Heart left ventricle (tissue), 16 donors: Measurements from ENCODE around the gene ACSF3. TPM values are rescaled to one million over a fixed set of nuclear protein-coding genes. Genes with fewer than 3 reads are reported as not detected.

Experiments used
- ATAC-seq, 4 donors: fragments of 200-7000 bp; cut with Tn5 transposase; one replicate each; pipeline ENCODE4 v1.9.1; 2020 to 2022; ENCODE audit warnings: moderate library complexity in 4 of 4, mild to moderate bottlenecking in 3 of 4, moderate number of reproducible peaks in 1 of 4
- DNase-seq, 5 donors: peaks; one replicate each; pipeline ENCODE4 v3.0.0-alpha.2; 2020
- H3K27ac ChIP-seq, 12 donors: fragments of 200-600 bp; sonication (generic) in 4 of 12; one replicate each; pipeline versions ENCODE4 v1.5.0 to v1.8.0; 2016 to 2022; ENCODE audit warnings: mild to moderate bottlenecking in 2 of 12
- H3K27me3 ChIP-seq, 9 donors: fragments of 200-600 bp; sonication (generic) in 2 of 9; one replicate each; pipeline versions ENCODE4 v1.5.1 to v1.8.0; 2016 to 2022; ENCODE audit warnings: mild to moderate bottlenecking in 3 of 9
- H3K36me3 ChIP-seq, 9 donors: fragments of 200-600 bp; sonication (generic) in 2 of 9; one replicate each; pipeline versions ENCODE4 v1.5.0 to v1.8.0; 2018 to 2022; ENCODE audit warnings: mild to moderate bottlenecking in 2 of 9
- H3K4me1 ChIP-seq, 12 donors: fragments of 200-600 bp; sonication (generic) in 4 of 12; one replicate each; pipeline versions ENCODE4 v1.5.0 to v1.8.0; 2016 to 2022; ENCODE audit warnings: mild to moderate bottlenecking in 3 of 12
- H3K4me3 ChIP-seq, 12 donors: fragments of 200-600 bp; sonication (generic) in 4 of 12; one replicate each; pipeline versions ENCODE4 v1.5.0 to v1.8.0; 2017 to 2022; ENCODE audit warnings: mild to moderate bottlenecking in 9 of 12, moderate library complexity in 4 of 12
- H3K9me3 ChIP-seq, 12 donors: fragments of 200-600 bp; sonication (generic) in 4 of 12; one replicate each; pipeline versions ENCODE4 v1.5.0 to v1.8.0; 2016 to 2022; ENCODE audit warnings: mild to moderate bottlenecking in 1 of 12
- CTCF ChIP-seq, 12 donors: fragments of 200-600 bp; sonication (generic) in 4 of 12; IDR thresholded peaks; one replicate each; pipeline versions ENCODE4 v1.5.0 to v1.8.0; 2018 to 2022; ENCODE audit warnings: antibody characterized with exemption in 12 of 12, mild to moderate bottlenecking in 5 of 12
- POLR2A ChIP-seq, 2 donors: fragments of 450-650 bp; IDR thresholded peaks; one replicate each; pipeline ENCODE4 v1.6.1; 2017; ENCODE audit warnings: antibody characterized with exemption in 2 of 2, mild to moderate bottlenecking in 2 of 2, moderate library complexity in 2 of 2
- whole genome bisulfite sequencing, 4 donors: extraction: QIAGEN DNeasy Blood & Tissue Kit in 2 of 4; methylation state at CpG; one replicate each; pipeline versions ENCODE4 v1.1.5 to v1.1.7; 2013 to 2018; 5-methylcytosine and 5-hydroxymethylcytosine counted together
- intact Hi-C, 10 donors: fragments of 100-400 bp; cut with DNase I; formaldehyde crosslinking; loops; one replicate each; pipeline versions ENCODE4 v1.11.1 to v1.14.2; 2022
- polyA plus RNA-seq, 2 donors: library from polyadenylated mRNA; stranded (reverse); fragments of 200-250 nt; gene quantifications; one replicate each; pipeline ENCODE4 v1.2.3, GENCODE V29; 2013
- total RNA-seq, 9 donors: library from RNA; depleted of rRNA in 2 of 9; stranded (reverse); fragments of >200 nt in 2 of 9; fragmentation: NEBNext Ultra II Directional in 3 of 9; extraction: Animal tissue kit (Norgen Biotek cat#: 25700) in 3 of 9; gene quantifications; one replicate each; pipeline versions ENCODE4 v1.1.0 to v1.2.4, GENCODE V29; 2016 to 2023
- donor health status: ischemic (EF 13 %, LVEDD 7.1; RV severe dilation, severe dysfunction).
- donor health status: healthy with polysubstance abuse.
- donor health status: DM: no; HTN: yes; CAD: no.
- donor health status: DM: no; HTN: no; CAD: no.
- donor health status: ischemic (EF 25% LVEDD 6.9; RV normal size, moderate dysfunction).
- donor health status: ischemic (EF 25% LVEDD 5.7; RV mildly dilated, moderate dysfunction).
- donor health status: healthy.
- donor health status: DM: yes; HTN: yes; CAD: no.
- donor health status: ischemic (EF 35%, LVEDD 5.7; RV mildly dilated, moderate dysfunction).
- donor health status: nonischemic (EF 11% LVEDD 7.7; RV severe dilation, severe dysfunction).
- donor health status: DM: yes; HTN: yes; CAD: no.
- donor health status: PGD.
- donor health status: ischemic (EF 29% LVEDD 5.4; RV normal size, mild dysfunction).
- donor health status: nonischemic (EF 23%, LVEDD 6.1; RV moderate dilation, normal function).

The ACSF3 gene
- total and polyA plus RNA-seq, 11 donors = 10.3 to 26.3 (median 19.3) TPM

GRCh38 chr16:89056592-89056991 lies 37.1 kb upstream of the ACSF3 start:
- Histone ChIP-seq H3K27me3 (peaks cover 0 to 48% (median 7%) of the 10 kb centered on the region in 9 donors), H3K27ac (no peak overlapping the region), H3K4me1 (no peaks in the 10 kb centered on the region), H3K9me3 (no peaks in the 10 kb centered on the region), H3K4me3 (no peak overlapping the region), H3K36me3 (no peaks in the 10 kb centered on the region)
- DNase-seq = no peak
- intact Hi-C loops = no loop called here
- TF ChIP-seq CTCF (IDR thresholded peaks at IDR 0.05) (no peak), POLR2A (IDR thresholded peaks at IDR 0.05) (no peak)
- ATAC-seq = no peak
- WGBS, 4 donors = 75 to 88% (median 84%) methylated on average over 1 to 11 of the region's 11 CpGs

- H3K9me3 ChIP-seq = no peaks in the 10 kb centered on the region
- intact Hi-C loops = no loop called here
- no peaks in the 10 kb centered on the region for H3K36me3 ChIP-seq
- WGBS, 4 donors = 58 to 64% (median 63%) methylated on average over 9 of the region's 9 CpGs
- no peaks in the 10 kb centered on the region for H3K4me1 ChIP-seq
- no peak overlapping the region for H3K27ac ChIP-seq
- DNase-seq (no peak), ATAC-seq (no peak)
- no peak overlapping the region for H3K4me3 ChIP-seq
- peaks cover 0 to 39% (median 7%) of the 10 kb centered on the region in 9 donors for H3K27me3 ChIP-seq
- TF ChIP-seq CTCF (IDR thresholded peaks at IDR 0.05) (no peak), POLR2A (IDR thresholded peaks at IDR 0.05) (no peak)
Measured at GRCh38 chr16:89057738-89058137, 35.9 kb upstream of the ACSF3 start.

- no peak overlapping the region for H3K4me3 ChIP-seq
- no peak for ATAC-seq
- TF ChIP-seq POLR2A (IDR thresholded peaks at IDR 0.05) (no peak), CTCF (IDR thresholded peaks at IDR 0.05) (no peak)
- 88 to 96% (median 93%) methylated on average over 8 to 9 of the region's 9 CpGs for WGBS, 4 donors
- H3K27me3 ChIP-seq = peaks cover 0 to 45% (median 9%) of the 10 kb centered on the region in 9 donors
- H3K9me3 ChIP-seq = no peaks in the 10 kb centered on the region
- DNase-seq = no peak
- no peaks in the 10 kb centered on the region for H3K4me1 ChIP-seq
- no peak overlapping the region for H3K27ac ChIP-seq
- intact Hi-C loops = no loop called here
- H3K36me3 ChIP-seq = no peaks in the 10 kb centered on the region
Measured at GRCh38 chr16:89058812-89059211, 34.8 kb upstream of the ACSF3 start.

- Histone ChIP-seq H3K27ac (no peak overlapping the region), H3K4me1 (no peaks in the 10 kb centered on the region), H3K36me3 (no peaks in the 10 kb centered on the region), H3K27me3 (peaks cover 0 to 42% (median 9%) of the 10 kb centered on the region in 9 donors), H3K9me3 (no peaks in the 10 kb centered on the region), H3K4me3 (no peak overlapping the region)
- WGBS, 4 donors = 74 to 80% (median 79%) methylated on average over 12 of the region's 12 CpGs
- no peak for TF ChIP-seq POLR2A (IDR thresholded peaks at IDR 0.05)
- no peak for TF ChIP-seq CTCF (IDR thresholded peaks at IDR 0.05)
- ATAC-seq (no peak), DNase-seq (no peak)
- intact Hi-C loops = no loop called here
Measured at GRCh38 chr16:89060207-89060794, 33.4 kb upstream of the ACSF3 start.
